HG03571 (cell line): ENCODE results near the gene HJURP.

ENCODE experiments used
- ATAC-seq: cut with Tn5 transposase; IDR thresholded peaks from one replicate; pipeline ENCODE4 v1.9.1; 2021; ENCODE audit not compliant: unreplicated experiment

HJURP gene

GRCh38 chr2:233831011-233831721, 23.2 kb downstream of the HJURP start:
- no peak for ATAC-seq

- no peak for ATAC-seq
Measured at GRCh38 chr2:233830111-233830802, 24.1 kb downstream of the HJURP start.

GRCh38 chr2:233829193-233830110, 24.9 kb downstream of the HJURP start:
- ATAC-seq, result no peak

GRCh38 chr2:233828546-233829192, 25.7 kb downstream of the HJURP start:
- no peak for ATAC-seq

- no peak for ATAC-seq
Measured at GRCh38 chr2:233824373-233824772, 30.0 kb downstream of the HJURP start.

GRCh38 chr2:233823731-233824121, 30.6 kb downstream of the HJURP start:
- ATAC-seq, result no peak

GRCh38 chr2:233822781-233823730, 31.3 kb downstream of the HJURP start:
- no peak for ATAC-seq

GRCh38 chr2:233822101-233822771, 32.1 kb downstream of the HJURP start:
- no peak for ATAC-seq

GRCh38 chr2:233821709-233822100, 32.6 kb downstream of the HJURP start:
- no peak for ATAC-seq

GRCh38 chr2:233821196-233821595, 33.1 kb downstream of the HJURP start:
- no peak for ATAC-seq

- ATAC-seq, result no peak
Measured at GRCh38 chr2:233820774-233821105, 33.6 kb downstream of the HJURP start.

GRCh38 chr2:233819884-233820773, 34.2 kb downstream of the HJURP start:
- no peak for ATAC-seq

- no peak for ATAC-seq
Measured at GRCh38 chr2:233818639-233819621, 35.4 kb downstream of the HJURP start.

- no peak for ATAC-seq
Measured at GRCh38 chr2:233817995-233818638, 36.2 kb downstream of the HJURP start.

GRCh38 chr2:233817361-233817911, 36.9 kb downstream of the HJURP start:
- ATAC-seq, result no peak

GRCh38 chr2:233816771-233817170, 37.6 kb downstream of the HJURP start:
- ATAC-seq, result no peak

GRCh38 chr2:233816334-233816733, 38.0 kb downstream of the HJURP start:
- no peak for ATAC-seq
